ENCODE data around the gene YJU2. TPM values are rescaled to one million over a fixed set of nuclear protein-coding genes. Genes with fewer than 3 reads are reported as not detected.

Gene YJU2
- total RNA-seq (ENCODE audit: unreplicated experiment), result 15.4 TPM
- long read RNA-seq, transcript YJU2-201 (8 exons, 1,434 nt), result major isoform, 5 of 7 reads
- long read RNA-seq, partial matches to known transcripts, result 1 of 7 reads
- long read RNA-seq, other reads (novel, unspliced or antisense), result 1 of 7 reads

DNA sequence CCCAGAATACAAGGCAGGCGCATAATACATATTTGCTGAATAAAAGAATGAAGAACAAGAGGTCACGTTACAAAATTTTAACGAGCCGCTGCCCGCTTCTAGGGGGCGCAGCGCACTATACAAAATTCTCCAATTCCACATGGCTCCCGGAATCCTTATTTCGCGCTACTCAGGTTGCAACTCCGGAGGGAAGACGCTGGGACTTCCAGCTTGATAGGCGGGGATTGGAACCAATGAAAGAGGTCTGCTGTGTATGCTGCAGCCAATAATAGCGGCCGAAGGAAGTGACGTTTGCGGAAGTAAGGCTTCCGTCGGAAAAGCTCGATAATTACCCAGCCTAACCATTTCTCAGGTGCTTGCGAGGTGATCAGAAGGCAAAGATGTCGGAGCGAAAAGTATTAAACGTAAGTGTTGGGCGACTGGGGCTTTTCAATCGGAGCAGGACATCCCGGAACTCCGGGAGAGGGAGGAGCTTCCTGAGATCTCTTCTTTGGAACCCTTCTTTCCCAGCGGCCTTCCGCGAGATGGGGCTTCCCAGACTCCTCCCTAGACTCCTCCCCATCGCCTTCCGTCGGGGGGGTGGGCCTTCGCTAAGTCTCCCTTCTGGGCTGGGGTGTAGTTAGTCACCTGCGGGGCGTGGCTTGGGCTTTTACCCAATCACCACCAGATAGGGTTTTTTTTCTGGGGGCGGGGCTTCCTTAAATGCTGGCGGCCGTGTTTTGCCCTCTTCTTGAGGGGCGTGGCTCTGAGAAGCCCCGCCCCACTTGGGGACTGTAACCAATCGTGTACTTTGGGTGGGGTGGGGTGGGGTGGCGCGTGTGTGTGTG is at the start of gene YJU2:
YJU2 (plus strand) TSS at position 314 of the 827 bp plus-strand sequence; CDS start at position 381, 67 bp downstream.
- peak; percentile 97 for DNase-seq (ENCODE audit: low spot score)
- Mint-ChIP-seq H3K4me1 (ENCODE audit: unreplicated experiment) (peaks cover 8% of the 10 kb centered on the region), H3K36me3 (ENCODE audit: low read depth, unreplicated experiment) (peaks cover 37% of the 10 kb centered on the region), H3K27ac (ENCODE audit: unreplicated experiment) (peak within 1 kb of the TSS; percentile 100), H3K27me3 (ENCODE audit: unreplicated experiment) (peaks cover 4% of the 10 kb centered on the region), H3K4me3 (ENCODE audit: unreplicated experiment) (peak within 1 kb of the TSS; percentile 99), H3K9me3 (ENCODE audit: unreplicated experiment) (no peaks in the 10 kb centered on the region)
- TF ChIP-seq, protein P1, sequence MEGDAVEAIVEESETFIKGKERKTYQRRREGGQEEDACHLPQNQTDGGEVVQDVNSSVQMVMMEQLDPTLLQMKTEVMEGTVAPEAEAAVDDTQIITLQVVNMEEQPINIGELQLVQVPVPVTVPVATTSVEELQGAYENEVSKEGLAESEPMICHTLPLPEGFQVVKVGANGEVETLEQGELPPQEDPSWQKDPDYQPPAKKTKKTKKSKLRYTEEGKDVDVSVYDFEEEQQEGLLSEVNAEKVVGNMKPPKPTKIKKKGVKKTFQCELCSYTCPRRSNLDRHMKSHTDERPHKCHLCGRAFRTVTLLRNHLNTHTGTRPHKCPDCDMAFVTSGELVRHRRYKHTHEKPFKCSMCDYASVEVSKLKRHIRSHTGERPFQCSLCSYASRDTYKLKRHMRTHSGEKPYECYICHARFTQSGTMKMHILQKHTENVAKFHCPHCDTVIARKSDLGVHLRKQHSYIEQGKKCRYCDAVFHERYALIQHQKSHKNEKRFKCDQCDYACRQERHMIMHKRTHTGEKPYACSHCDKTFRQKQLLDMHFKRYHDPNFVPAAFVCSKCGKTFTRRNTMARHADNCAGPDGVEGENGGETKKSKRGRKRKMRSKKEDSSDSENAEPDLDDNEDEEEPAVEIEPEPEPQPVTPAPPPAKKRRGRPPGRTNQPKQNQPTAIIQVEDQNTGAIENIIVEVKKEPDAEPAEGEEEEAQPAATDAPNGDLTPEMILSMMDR (IDR thresholded peaks at IDR 0.05; ENCODE audit: unreplicated experiment), result no peak

DNA sequence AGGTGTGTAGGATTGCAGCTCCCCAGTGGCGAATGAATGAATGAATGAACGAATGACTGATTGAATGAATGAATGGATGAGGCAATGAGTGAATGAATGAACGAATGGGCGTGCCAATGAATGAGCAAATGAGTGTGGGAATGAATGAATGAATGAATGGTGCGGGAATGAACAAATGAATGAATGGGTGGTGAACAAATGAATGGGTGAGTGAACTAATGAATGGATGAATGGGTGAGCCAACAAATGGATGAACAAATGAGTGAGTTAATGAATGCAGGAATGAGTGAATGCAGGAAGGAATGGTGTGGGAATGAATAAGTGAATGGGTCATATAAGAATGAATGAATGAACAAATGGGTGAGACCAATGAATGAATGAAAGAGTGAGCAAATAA is 49.7 kb upstream of the YJU2 start:
- DNase-seq (ENCODE audit: low spot score), result no peak
- H3K27ac Mint-ChIP-seq (ENCODE audit: unreplicated experiment), result no peak overlapping the region
- H3K9me3 Mint-ChIP-seq (ENCODE audit: unreplicated experiment), result no peaks in the 10 kb centered on the region
- peaks cover 13% of the 10 kb centered on the region for H3K36me3 Mint-ChIP-seq (ENCODE audit: low read depth, unreplicated experiment)
- H3K4me3 Mint-ChIP-seq (ENCODE audit: unreplicated experiment), result peak overlapping the region; percentile 79
- H3K27me3 Mint-ChIP-seq (ENCODE audit: unreplicated experiment), result peaks cover 24% of the 10 kb centered on the region
- TF ChIP-seq, protein P1 (IDR thresholded peaks at IDR 0.05; ENCODE audit: unreplicated experiment), result no peak
- H3K4me1 Mint-ChIP-seq (ENCODE audit: unreplicated experiment), result peaks cover 10% of the 10 kb centered on the region

DNA sequence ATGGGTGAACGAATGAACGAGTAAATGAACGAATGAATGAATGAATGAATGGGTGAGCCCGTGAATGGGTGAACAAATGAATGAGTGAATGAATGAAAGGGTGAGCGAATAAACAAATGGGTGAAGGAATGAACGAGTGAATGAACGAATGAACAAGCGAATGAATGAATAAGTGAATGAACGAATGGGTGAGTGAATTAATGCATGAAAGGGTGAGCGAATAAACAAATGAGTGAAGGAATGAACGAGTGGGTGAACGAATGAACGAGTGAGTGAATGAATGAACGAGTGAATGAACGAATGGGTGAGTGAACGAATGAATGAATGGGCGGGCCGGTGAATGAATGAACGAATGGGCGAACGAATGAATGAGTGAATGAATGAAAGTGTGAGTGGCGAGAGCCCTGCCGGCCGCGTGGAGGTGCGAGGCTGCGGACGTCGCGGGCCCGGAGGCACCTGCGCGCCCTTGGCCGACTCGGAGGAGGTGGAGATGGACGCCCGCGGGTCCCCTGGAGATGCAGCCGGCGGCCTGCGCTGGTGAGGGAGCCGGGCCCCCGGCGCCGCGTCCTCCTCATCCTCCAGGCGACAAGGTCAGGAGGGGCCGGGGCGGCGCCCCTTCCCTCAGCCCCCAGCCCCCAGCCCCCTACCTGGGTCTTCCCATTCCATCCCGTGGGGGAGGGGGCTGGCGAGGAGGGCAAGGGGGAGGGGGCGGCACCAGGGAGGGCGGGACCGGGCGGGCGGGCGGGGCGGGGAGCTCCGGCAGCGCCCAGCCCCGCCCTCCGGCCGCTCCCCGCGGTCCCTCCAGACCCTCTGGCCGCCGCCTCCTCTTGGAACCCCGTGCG is 49.0 kb upstream of the YJU2 start:
- TF ChIP-seq, protein P1 (IDR thresholded peaks at IDR 0.05; ENCODE audit: unreplicated experiment), result no peak
- Mint-ChIP-seq H3K4me1 (ENCODE audit: unreplicated experiment) (peaks cover 10% of the 10 kb centered on the region), H3K27ac (ENCODE audit: unreplicated experiment) (peak overlapping the region; percentile 5), H3K4me3 (ENCODE audit: unreplicated experiment) (peak overlapping the region; percentile 79), H3K9me3 (ENCODE audit: unreplicated experiment) (no peaks in the 10 kb centered on the region), H3K27me3 (ENCODE audit: unreplicated experiment) (peaks cover 22% of the 10 kb centered on the region), H3K36me3 (ENCODE audit: low read depth, unreplicated experiment) (peaks cover 13% of the 10 kb centered on the region)
- peak; percentile 14 for DNase-seq (ENCODE audit: low spot score)

DNA sequence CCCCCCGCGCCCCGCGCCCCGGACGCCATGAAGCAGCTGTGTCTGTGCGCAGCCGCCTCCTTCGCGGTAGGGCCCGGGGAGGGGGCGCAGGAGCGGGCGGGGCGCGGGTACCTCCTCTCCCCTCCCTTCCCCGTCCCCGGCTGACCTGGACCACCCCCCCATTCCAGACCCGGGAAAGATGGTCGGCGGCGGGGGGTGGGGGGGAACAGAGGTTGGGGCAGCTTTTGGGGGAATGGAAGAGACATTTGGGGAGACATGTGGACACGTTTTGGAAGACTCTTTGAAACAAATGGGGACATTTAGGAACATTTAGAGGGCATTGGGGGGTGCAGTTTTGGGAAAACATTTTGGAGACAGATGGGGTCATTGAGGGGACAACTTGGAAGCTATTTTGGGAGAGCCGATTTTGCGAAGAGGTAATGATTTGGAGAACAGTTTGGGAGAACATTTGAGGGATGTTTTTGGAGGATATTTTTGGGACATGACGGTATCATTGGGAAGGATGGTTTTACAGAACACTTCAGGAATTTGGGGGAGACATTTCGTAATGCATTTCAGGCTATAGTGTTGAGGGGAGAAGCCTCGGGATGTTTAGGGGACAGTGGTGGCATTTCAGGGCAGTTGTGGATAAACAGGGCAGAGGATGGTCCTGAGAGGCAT is 48.3 kb upstream of the YJU2 start:
- H3K4me3 Mint-ChIP-seq (ENCODE audit: unreplicated experiment), result peak overlapping the region; percentile 18
- peaks cover 22% of the 10 kb centered on the region for H3K27me3 Mint-ChIP-seq (ENCODE audit: unreplicated experiment)
- peaks cover 13% of the 10 kb centered on the region for H3K36me3 Mint-ChIP-seq (ENCODE audit: low read depth, unreplicated experiment)
- H3K4me1 Mint-ChIP-seq (ENCODE audit: unreplicated experiment), result peaks cover 8% of the 10 kb centered on the region
- TF ChIP-seq, protein P1 (IDR thresholded peaks at IDR 0.05; ENCODE audit: unreplicated experiment), result no peak
- no peaks in the 10 kb centered on the region for H3K9me3 Mint-ChIP-seq (ENCODE audit: unreplicated experiment)
- DNase-seq (ENCODE audit: low spot score), result no peak
- peak overlapping the region; percentile 1 for H3K27ac Mint-ChIP-seq (ENCODE audit: unreplicated experiment)
